Fibroblast of villous mesenchyme (primary cell): Measurements from ENCODE around the gene NADK2. TPM values are rescaled to one million over a fixed set of nuclear protein-coding genes. Genes with fewer than 3 reads are reported as not detected.

Experiments used
- DNase-seq: peaks from one replicate; pipeline ENCODE4 v3.0.0-alpha.2; 2010; ENCODE audit warnings: low read depth
- H3K4me3 ChIP-seq: 2 replicates; pipeline ENCODE4 v1.5.1; 2011; ENCODE audit warnings: low read depth, mild to moderate bottlenecking, low read length
- total RNA-seq: library from RNA; depleted of rRNA; stranded (reverse); fragments of >200 nt; gene quantifications from 2 replicates; pipeline ENCODE4 v1.2.3, GENCODE V29; 2012
- TF ChIP-seq, protein P1 (sequence below): IDR thresholded peaks from 2 replicates; pipeline ENCODE4 v1.5.1; 2012; ENCODE audit warnings: low read depth, mild to moderate bottlenecking, low read length; ENCODE audit not compliant: insufficient read depth

The NADK2 gene
- total RNA-seq, 1 donor, result 36.3 TPM

DNA sequence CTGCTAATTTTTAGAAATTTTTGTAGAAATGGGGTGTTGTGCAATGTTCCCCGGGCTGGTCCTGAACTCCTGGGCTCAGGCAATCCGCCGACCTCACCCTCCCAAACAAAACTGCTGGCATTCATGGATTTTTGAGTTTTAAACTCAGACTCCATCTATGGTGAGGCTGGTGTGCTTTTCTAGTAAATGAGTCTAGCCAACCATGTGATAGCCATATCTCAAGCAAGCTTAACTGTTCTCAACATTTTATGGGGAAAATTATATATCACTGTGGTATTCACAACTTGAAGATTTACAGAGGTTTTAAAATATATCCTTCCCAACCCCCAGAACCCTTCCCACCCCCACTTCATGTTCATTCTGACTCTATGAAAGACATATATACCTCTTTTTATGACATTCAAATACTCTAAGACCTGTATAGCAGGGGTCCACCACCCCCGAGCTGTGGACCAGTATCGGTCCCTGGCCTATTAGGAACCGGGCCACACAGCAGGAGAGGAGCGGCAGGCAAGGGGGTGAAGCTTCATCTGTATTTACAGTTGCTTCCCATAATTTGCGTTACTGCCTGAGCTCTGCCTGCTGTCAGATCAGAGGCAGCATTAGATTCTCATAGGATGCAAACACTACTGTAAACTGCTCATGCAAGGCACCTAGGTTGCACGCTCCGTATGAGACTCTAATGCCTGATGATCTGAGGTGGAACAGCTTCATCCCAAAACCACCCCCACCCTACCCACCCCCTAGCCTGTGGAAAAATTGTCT lies 4.5 kb upstream of the NADK2 start:
- H3K4me3 ChIP-seq, result no peak overlapping the region
- peak; percentile 95 for DNase-seq

DNA sequence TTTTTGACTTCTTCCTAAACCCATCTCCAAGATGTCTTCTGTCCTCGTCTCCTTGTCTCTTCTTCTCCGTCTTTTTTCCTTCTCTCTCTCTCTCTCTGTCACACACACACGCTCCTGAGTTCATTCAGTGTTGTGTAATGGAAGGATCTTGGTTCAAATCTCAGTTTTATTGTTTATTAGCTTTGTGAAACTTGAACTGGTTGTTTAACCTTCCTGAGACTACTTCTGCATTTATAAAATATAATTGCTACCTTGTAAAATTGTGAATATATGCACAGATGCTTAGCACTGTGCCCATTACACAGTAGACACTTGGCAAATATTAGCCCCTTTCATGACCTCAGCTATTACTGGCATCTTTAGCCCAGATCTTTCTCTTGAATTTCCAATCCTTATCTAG lies 2.4 kb upstream of the NADK2 start:
- DNase-seq, result no peak
- H3K4me3 ChIP-seq, result no peak overlapping the region
- TF ChIP-seq, protein P1, sequence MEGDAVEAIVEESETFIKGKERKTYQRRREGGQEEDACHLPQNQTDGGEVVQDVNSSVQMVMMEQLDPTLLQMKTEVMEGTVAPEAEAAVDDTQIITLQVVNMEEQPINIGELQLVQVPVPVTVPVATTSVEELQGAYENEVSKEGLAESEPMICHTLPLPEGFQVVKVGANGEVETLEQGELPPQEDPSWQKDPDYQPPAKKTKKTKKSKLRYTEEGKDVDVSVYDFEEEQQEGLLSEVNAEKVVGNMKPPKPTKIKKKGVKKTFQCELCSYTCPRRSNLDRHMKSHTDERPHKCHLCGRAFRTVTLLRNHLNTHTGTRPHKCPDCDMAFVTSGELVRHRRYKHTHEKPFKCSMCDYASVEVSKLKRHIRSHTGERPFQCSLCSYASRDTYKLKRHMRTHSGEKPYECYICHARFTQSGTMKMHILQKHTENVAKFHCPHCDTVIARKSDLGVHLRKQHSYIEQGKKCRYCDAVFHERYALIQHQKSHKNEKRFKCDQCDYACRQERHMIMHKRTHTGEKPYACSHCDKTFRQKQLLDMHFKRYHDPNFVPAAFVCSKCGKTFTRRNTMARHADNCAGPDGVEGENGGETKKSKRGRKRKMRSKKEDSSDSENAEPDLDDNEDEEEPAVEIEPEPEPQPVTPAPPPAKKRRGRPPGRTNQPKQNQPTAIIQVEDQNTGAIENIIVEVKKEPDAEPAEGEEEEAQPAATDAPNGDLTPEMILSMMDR, result no peak

More for the DNA sequence above, 4.5 kb upstream of the NADK2 start:
- TF ChIP-seq, protein P1, result no peak

DNA sequence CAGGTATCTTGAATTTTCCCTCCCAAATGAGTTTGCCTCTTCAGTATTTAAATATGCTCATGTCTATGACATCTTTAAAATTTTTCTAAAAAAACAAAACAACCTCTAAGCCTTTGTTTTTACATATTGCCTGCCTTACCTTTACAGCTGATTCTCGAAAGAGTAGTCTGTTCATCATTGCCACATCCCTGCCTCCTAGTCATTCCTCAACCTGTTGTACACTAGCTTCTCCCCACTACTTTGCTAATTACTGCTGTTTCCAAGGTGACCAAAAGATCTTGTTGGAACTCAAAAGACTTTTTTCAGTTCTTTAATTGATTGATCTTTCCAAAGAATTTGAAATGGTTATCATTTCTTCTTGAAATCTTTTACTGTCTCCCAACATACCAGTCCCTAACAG lies 1.9 kb upstream of the NADK2 start:
- DNase-seq, result no peak
- TF ChIP-seq, protein P1, result no peak
- no peak overlapping the region for H3K4me3 ChIP-seq

DNA sequence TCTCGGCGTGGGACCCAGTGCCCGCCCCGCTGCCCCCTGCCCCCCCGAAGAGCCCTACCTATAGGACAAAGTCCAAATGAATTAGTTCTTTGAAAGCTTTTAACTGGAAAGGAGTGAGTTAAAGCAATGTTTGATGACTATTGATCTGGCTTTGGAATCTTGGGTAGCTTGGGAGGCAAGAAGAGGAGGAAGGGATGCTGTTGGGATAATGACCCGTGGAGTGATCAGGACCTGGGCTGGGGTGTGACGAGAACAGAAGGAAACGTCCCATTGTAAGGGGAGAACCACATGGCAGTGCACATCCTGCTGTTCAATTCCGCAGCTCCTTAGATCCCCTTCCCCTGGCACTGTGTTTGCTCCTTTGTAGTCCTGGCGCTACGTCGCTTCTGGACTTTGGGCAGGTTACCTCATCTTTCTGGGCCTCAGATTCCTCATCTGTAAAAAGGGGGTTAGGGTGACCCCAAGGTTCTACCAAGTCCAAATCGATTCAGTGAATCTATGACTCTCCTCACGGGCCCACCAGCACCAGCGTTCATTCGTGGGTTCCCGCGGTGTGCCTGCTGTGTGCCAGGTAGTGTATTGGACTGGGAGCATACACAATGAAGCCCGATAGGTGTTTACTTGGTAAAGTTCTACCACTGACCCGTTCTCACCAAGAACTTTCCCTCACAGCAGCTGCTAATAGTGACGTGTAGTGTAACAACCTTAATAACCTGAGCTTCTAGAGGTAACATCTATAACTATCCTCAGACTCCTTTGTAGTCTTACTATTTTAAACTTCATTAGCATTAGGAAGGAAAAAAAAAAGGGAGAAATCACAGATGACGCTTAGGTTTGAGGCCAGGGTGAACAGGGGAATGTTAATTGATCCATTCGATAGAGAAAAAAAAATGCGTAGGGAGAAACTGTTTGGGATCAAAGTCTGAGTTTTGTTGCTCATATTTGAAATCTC lies 1.1 kb upstream of the NADK2 start:
- DNase-seq, result no peak
- peak overlapping the region; percentile 84 for H3K4me3 ChIP-seq
- TF ChIP-seq, protein P1, result no peak

DNA sequence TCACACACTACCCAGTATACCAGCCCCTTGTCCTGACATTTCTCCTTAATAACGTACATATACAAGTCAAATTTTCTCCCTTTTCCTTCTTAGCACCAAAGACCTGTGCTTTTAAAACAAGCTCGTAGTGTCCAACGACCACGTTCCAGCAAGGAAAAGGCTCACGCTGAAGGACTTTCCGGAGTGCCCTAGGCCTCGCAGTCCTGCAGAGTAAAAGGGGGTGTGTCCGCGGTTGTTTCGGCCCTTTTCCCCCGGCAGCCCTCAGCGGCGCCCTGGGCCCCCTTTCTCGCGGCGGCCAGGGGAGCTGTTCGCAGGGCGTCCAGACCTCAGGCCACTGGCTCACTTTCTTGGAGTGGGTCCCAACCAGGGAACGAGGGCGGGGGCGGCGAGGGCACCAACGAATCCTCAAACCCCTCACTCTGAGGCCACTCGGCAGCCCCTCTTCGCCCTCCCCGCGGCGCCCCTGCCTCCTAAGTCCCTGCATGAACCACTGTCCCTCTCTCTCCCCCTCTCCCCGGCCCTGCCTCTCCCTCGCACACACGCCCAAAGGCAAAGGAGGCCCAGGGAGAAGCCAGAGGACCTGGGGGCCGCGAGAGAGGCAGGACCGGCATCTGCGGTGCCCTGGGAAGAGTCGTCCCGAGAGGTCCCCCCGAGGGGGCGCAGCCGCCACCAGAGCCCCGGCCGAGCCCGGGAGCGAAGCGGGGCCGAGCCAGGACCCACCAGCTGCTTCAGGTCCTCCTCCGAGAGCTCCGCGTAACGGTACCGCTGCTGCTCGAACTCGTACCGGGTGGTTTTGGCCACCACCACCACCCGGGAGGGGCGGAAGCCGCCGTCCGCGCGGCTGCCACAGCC lies 720 bp downstream of the NADK2 start:
- peak; percentile 71 for DNase-seq
- H3K4me3 ChIP-seq, result peak overlapping the region; percentile 84

More for the DNA sequence above, 720 bp downstream of the NADK2 start:
- TF ChIP-seq, protein P1, result no peak
